PFSK-1 (cell line): ENCODE data around the gene PSMC3IP.

Source experiments
- FOXP2 ChIP-seq: optimal IDR thresholded peaks from 2 replicates; pipeline ENCODE3; 2011; ENCODE audit warnings: borderline replicate concordance, control low read depth, inconsistent platforms; ENCODE audit not compliant: insufficient read depth; ENCODE audit errors: extremely low read length, extremely low read depth
- POLR2AphosphoS5 ChIP-seq: IDR thresholded peaks from 2 replicates; pipeline ENCODE4 v1.6.1; 2012; ENCODE audit warnings: low read depth, mild to moderate bottlenecking, control low read depth, low read length, moderate library complexity
- REST ChIP-seq, 2 experiments: IDR thresholded peaks; 2 replicates each; pipeline versions ENCODE4 v1.6.1 to v1.8.0; 2011 to 2012; ENCODE audit warnings: low read depth in 2 of 2, low read length in 2 of 2, control low read depth in 1 of 2, inconsistent platforms in 1 of 2, mild to moderate bottlenecking in 1 of 2, moderate library complexity in 1 of 2; ENCODE audit not compliant: insufficient read depth in 1 of 2
- SIN3A ChIP-seq: IDR thresholded peaks from 2 replicates; pipeline ENCODE4 v1.6.1; 2012; ENCODE audit warnings: mild to moderate bottlenecking, low read length, moderate library complexity, borderline replicate concordance; ENCODE audit not compliant: insufficient read depth
- TAF1 ChIP-seq: IDR thresholded peaks from 2 replicates; pipeline ENCODE4 v1.6.1; 2012; ENCODE audit warnings: low read length, control low read depth, borderline replicate concordance; ENCODE audit not compliant: insufficient read depth

- TF ChIP-seq POLR2AphosphoS5, result no peak
- no peak for TF ChIP-seq REST (IDR thresholded peaks at IDR 0.05; ENCODE audit: insufficient read depth in 1 of 2, low read depth in 2 of 2, low read length in 2 of 2)
- no peak for TF ChIP-seq TAF1
- TF ChIP-seq SIN3A, result no peak
- TF ChIP-seq FOXP2, result no peak
Observed at GRCh38 chr17:42607769-42608168, 30.2 kb upstream of the PSMC3IP start.
